GM19324 (cell line): Measurements from ENCODE around the gene ROGDI.

Experiments
- ATAC-seq: cut with Tn5 transposase; IDR thresholded peaks from one replicate; pipeline ENCODE4 v1.9.1; 2021; ENCODE audit warnings: mild to moderate bottlenecking, moderate library complexity; ENCODE audit not compliant: unreplicated experiment, low FRiP score

Gene ROGDI

DNA sequence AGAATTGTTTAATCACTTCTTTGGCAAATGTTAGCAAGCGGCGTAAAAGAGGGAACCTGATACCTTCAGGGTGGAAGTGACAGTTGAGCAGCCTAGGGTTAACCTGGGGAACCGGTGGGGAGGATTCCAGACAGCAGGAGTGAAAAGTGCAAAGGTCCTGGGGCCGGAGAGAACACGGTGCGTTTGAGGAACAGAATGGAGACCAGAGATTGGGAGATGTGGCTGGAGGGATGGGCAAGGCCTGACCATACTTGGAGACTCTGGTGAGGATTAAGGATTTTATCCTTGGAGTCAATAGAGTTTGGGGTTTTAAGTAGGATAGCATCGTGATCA is 33.2 kb downstream of the ROGDI start:
- ATAC-seq: no peak

DNA sequence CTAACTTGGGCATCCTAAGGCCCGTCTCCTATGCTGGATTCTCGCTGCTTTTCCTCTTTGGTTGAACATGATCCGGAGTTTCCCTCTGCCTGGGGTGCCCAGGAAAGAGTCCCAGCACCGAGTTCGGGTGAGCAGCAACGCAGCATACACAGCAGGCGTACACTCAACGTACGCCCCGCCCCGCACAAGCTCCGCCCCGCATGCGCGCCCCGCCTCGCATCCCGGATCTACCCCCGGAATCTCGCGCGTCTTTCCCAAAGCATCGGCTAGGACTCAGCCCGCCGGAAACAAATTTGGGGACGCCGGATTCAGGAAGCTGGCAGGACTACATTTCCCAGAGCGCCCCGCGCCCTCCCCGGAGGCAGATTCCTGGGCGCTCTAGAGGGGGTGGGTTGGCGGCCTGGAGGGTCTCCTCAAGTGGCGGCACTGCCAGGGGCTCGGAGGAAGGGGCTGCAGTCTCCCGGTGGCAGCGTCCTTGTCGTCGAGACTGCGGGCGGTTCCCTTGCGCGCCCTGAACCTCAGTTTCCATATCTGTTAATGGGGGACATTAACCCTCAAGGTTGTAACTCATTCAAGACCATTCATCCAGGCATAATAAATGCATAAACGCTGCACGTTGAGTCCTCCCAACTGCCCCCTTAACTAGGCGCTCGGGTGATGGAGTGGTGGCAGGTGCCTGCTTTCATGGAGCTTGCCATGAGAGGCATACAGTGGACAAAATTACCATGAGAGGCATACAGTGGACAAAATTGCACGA is 33.7 kb downstream of the ROGDI start:
- ATAC-seq: peak; percentile 69

DNA sequence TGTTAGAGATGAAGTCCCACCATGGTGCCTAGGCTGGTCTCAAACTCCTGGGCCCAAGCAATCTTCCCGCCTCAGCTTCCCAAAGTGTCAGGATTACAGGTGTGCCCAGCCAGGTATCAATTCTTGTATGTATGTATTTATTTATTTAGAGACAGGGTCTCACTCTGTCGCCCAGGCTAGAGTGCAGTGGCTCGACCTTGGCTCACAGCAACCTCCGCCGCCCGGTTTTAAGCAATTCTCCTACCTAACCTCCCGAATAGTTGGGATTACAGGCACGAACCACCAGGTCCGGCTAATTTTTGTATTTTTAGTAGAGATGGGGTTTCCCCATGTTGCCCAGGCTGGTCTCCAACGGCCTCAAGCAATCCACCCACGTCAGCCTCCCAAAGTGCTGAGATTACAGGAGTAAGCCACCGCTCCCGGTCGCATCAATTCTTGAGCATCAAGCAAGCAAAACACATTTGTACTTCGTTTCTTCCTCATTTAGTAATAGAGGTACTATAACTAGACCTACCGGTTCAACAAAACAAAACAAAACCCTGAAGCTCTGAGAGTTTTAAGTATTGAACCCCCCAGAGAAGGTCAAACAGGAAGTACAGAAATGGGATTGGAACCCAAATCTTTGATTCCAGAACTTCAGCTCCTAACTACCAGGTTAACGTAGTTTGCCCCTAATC is 34.4 kb downstream of the ROGDI start:
- no peak for ATAC-seq

DNA sequence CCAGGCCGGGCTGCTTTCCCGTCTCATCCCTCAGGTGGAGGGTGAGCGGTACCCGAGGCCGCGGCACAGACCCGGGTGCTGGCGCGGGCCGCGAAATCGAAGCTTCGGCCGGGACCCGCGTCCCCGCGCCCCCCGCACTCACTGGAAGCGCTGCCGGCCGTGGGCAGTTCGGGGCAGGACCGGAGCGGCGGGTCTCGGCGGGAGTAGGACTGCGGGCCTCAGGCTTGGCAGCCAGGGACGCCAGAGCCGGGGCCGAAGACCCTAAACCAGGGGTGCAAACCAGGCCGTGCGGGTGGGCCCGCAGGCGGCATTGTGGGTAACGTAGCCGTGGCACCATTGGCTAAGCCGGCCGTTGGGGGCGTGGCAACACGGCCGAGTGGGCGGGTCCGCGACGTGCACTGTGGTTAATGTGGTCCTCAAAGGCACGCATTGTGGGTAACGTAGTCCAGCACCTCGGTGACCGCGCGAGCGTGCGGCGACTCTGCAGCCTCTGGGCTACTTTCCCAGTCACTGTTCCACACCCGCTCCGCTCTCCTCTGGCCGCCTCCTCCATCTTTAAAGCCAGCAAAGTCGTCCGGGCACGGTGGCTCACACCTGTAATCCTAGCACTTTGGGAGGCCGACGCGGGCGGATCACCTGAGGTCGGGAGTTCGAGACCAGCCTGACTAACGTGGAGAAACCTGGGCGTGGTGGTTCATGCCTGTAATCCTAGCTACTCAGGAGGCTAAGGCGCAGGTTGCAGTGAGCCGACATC is 35.4 kb downstream of the ROGDI start, which contains the start of gene ZNF500:
Gene ZNF500, minus strand, starts transcription at position 288 of the 754 bp plus-strand sequence. CDS start 1,184 bp downstream, outside the sequence.
- ATAC-seq: peak; percentile 85

DNA sequence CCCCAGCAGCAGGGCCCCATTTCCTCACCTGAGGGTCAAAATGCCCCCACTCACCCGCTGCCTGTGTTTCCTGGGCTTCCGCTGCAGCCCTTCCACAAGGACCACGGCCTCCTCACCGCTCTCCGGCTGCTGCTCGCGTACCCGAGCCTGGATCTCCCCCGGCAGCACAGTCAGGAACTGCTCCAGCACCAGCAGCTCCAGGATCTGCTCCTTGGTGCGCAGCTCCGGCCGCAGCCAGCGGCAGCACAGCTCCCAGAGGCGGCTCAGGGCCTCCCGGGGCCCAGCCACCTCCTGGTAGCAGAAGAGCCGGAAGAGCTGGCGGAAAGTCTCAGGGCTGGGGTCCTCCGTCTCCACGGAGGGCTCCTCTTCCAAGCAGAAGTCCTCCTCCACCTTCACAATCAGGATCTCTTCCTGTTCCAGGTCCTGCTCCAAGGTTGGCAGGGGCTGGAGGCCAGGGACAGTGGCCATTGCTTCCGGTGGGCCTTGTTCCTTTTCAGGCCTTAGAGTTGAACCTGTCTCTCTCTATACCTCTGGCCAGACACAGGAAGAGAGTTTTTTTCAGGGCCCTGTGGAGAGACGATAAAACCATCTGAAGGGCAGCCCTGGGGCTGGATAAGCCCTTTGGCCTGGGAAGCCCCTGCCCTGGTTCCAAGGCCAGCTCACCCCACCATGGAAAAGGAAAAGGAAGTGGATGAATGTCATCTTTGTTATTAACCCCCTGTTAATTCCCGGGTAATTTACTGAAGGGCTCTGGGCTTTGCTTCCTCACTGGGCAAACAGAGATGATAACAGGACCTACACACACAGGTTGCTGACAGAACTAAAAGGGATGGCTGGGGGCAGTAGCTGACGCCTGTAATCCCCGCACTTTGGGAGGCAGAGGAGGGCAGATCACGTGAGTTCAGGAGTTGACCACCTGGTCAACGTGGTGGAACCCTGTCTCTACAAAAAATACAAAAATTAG is 36.6 kb downstream of the ROGDI start:
- no peak for ATAC-seq

DNA sequence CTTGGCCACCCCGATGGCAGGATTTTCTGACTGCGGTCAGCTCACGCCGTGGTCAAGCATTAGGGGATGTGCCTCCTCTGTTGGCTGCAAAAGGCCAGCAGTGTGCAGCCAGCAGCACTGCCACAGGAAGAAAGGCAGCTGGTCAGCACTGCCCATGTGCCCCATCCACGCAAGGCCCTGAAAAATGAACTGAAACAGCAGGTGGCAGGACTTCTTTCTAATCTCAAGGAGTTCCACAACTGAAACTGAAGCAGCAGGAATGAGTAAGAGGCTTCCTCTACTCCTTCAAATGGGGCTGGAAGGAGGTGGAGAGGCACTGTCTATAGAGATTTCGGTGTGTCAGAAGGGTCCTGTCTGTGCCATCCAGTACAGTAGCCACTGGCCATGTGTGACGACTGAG is 38.6 kb downstream of the ROGDI start:
- no peak for ATAC-seq

DNA sequence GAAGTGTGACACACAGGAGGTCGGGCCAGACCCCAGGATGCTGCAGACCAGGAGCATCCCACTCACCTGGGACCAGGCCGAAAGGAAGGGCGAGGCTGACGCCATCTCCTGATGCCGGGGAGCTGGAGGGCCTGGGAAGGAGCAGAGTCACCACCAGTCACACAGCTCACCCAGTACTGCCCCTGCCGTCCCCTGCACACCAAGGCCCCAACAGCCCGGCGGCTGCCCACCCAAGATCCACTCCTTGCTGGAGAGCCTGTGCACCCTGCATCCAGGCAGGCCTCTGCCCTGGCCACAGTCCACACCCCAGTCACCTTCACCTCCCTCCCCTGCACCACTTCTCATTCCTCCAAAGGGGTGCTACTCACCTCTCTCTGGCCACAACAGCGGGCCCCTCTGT is 40.2 kb downstream of the ROGDI start:
- ATAC-seq: no peak

DNA sequence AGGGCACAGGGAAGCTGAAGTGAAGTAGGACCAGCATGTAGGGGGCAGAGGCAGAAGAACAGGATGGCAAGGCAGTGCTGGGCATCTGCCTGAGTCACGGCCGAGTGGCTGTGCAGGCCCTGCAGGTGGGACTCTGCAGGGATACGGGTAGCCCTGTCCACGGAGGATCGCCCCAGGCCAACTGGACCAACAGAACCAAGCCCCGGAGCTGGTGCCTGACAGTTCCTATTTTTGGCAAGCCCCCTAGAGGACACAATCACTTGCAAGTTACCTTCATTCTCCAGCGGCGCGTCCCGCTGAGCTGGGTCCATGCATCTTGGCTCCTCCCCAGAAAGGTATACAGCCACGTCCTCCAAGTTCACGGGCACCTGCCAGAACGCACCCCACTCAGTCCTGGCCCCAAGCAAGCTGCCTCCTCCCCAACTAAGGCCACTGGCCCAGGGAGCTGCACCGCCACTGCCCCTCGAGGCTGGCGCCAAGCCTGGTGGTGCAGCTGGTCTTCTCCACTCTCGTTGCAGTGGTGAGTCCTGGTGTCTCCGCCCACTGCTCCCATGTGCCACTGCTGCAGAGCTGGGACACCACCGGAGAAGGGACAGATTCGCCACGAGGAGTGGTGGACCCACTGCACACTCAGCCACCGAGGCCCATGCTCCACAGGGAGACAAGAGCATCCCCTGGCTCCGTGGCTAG is 42.1 kb downstream of the ROGDI start:
- no peak for ATAC-seq

DNA sequence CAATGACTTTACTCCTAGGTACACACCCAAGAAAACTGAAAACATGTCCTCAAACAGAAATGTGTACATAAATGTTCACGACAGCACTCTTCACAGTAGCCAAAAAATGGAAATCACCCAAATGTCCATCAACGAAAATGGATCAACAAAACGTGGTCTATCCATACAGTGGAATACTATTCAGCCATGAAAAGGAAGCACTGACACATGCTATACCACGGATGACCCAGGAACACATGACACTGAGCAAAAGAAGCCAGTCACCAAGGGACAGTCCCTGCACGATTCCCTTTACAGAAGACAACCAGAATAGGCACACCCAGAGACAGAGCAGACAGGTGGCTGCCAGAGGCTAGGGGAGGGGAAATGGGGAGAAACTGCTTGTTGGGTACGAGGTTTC is 46.7 kb downstream of the ROGDI start:
- no peak for ATAC-seq

DNA sequence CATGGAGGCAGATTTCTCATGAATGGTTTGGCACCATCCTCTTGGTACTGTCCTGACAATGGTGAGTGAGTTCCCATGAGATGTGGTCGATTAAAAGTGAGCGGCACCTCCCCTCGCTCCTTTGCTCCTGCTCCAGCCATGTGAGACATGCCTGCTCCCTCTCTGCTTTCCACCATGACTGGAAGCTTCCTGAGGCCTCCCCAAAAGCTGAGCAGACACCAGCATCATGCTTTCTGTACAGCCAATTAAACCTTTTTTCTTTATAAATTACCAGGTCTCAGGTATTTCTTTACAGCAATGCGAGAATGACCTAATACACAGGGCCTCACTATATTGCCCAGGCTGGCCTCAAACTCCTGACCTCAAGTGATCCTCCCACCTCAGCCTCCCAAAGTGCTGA is 47.6 kb downstream of the ROGDI start:
- ATAC-seq: no peak

DNA sequence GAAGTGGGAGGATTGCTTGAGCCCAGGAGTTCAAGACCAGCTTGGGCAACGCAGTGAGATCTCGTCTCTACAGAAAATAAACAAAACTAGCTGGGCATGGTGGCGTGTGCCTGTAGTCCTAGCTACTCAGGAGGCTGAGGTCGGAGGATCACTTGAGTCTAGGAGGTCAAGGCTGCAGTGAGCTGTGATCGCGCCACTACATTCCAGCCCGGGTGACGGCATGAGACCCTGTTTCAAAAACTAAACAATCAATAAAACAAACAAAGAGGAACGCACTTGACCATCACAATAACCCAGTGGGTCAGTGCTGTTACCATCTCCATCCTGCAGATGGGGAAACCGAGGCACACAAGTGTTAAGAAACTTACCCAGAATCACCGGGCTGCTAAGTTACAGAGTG is 49.2 kb downstream of the ROGDI start:
- no peak for ATAC-seq

DNA sequence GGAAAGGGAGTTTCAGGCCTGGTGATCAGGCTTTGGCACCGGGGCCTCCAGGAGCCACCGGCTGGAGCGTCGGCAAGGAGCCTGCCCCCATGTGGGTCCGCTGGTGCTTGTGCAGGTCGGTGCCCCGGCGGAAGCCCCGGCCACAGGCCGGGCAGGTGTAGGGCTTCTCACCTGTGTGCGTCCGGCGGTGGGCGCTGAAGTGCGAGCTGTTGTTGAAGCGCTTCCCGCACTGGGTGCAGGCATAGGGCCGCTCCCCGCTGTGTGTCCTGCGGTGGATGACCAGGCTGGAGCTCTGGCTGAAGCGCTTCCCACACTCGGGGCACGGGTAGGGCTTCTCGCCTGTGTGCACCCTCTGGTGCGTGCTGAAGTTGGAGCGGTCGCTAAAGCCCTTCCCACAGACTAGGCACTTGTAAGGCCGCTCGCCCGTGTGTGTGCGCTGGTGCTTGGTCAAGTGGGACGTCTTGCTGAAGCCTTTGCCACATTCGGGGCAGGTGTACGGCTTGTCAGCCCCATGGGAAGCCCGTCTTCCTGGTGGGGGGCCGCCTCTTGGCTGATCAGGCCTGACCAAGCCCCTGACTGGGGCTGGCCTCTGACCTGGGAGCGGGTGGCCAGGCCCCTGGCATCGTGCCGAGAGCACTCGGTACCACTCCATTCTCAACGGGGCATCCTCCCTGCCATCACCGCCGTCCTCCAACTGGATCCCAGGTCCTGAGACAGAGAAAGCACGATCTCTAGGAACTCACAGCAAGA is 49.9 kb downstream of the ROGDI start:
- ATAC-seq: no peak

DNA sequence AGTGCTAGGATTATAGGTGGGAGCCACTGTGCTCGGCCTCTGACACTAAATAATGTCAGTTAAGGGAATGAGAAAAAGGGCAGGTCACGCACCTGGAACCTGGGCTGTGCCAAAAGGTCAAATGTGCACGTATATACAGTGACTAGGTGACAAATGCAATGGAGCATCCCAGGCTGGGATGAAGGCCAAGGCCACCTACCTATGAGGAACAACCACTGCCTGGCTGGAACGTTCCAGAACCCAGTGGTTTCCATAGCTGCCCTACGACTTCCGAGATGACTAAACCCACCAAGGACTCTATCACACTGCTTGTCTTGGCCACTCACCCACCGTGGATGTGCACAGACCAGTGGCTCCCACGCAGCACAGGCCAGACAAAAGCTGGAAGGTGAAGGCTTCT is 51.5 kb downstream of the ROGDI start:
- no peak for ATAC-seq

DNA sequence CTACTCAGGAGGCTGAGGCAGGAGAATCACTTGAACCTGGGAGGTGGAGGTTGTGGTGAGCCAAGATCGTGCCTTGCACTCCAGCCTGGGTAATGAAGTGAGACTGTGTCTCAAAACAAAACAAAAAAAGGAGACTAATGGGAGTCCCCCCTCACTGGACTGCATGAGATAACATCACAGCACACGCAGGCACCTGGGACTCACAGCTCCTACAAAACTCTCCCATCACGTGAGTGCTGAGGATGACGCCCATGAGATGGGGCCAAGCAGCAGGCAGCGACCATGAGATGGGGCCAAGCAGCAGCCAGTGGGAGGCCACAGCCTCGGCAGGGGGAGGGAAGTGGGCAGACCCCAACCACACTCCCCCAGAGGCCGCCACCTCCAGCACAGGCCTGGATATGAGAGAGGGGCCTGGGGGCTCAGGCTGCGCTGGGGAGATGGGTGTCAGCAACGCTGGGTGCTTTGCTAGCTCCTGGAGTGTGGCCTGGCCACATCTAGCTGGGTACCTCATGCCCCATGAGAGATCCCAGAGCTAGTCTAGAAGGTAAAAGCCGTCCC is 52.7 kb downstream of the ROGDI start:
- ATAC-seq: no peak

DNA sequence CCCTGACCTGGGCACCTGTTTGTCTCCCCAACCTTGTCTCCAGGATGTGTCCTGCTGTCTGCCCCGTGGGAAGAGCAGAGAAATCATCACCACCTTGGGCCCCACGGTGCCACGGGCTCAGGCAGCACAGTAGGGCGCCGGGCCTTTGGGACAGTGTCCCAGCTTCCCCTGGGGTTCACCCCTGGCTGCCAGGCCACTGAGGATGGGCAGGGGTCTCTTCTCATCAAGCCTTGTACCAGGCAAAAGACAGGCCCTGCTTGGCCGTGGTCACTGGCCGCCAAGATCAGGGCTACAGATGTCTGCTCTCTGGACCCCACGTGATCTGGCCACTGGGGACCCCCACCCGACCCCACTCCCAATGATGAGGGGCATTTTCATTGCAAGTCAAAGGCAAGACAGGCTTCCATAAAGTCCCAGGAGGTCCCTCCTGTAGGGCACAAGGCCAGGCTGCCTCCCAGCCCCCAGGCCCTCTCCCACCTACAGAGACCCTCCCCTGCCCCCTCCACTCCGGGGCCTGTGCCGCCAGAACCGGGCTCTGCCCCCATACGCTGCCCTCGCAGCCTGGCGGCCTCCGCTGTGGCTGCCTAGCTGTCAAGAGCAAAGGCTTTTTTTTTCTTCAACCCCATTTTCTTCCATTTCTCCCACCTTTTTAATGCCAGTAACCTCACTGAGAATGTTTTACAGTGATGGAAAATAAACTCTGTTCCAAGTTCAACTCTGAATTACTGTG is 53.6 kb downstream of the ROGDI start:
- no peak for ATAC-seq

DNA sequence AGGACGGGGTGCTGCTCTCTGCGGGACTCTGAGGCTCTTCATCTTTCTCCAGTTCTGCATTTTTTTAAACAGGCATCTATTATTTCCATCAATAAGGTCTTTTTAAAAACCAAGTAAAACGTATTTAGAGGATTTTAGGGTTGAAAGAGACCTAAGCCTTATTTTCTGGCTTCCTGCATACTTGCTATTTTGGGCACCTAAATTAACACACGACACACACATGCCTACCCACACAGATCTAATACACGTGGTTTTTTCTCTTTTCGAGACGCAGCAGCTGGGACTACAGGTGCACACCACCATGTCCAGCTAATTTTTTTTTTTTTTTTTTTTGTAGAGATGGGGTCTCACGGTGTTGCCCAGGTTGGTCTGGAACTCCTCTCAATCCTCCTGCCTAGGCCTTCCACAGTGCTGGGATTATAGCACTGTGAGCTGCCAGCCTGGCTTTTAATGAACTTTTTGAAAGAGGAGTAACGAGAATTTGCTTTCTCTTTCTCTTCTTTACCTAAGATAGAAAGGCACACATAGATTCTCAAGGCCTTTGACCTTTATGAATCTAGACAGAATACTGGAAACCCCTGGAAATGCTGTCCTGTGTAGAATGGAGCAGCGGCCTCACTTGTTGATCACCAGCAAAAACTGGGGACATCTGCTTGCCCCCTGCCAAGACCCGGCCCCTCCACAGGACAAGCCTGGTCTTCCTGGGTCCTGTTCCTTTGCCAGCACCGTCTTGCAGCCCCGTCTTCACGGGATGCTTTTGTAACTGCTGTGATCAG is 54.3 kb downstream of the ROGDI start:
- no peak for ATAC-seq

DNA sequence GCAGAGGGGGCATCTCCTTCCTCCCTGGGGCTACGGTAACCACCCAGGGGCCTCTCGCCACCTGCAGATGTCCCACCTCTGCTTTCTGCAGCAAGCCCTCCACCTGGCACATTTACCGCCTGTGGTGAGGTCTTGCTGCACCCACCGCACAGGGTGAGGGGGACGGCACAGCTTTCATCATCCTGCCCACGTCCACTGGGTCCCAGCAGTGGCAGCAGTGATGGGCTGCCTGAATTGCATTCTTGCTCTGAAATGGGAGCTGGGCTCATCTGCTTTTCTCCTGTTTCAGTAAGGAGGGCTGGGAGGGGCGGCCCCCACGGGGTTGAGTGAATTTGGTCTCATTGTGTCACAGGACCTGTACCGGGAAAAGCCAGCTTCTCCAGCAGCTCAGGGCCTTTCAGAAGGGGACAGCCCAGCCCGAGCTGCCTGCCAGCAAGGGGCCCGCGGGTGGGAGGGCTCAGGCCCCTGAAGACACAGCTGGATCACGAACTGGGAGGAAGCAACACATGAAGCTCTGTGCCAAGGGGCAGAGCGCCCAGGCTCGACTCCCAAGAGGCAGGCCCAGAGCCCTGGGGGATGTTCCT is 55.4 kb downstream of the ROGDI start:
- ATAC-seq: no peak
